ENCODE data around the gene CDH15. TPM values are rescaled to one million over a fixed set of nuclear protein-coding genes. Genes with fewer than 3 reads are reported as not detected.
"Not testable (repeated sequence)": the region's sequence is repeated elsewhere in the genome, so short reads cannot be mapped to it uniquely, and the experiment has no call there.

The CDH15 gene
- total RNA-seq, 2 donors from 2014 or later, result 0.12 TPM; not detected in 1

GRCh38 chr16:89165681-89165979 lies 5.9 kb upstream of the CDH15 start:
- not testable (repeated sequence) for H3K36me3 Mint-ChIP-seq (ENCODE audit: low read depth); H3K4me1 Mint-ChIP-seq; H3K27ac Mint-ChIP-seq; DNase-seq; H3K9me3 ChIP-seq (ENCODE audit: control insufficient read depth, low read length, poor library complexity, severe bottlenecking); H3K4me3 Mint-ChIP-seq; H3K27me3 Mint-ChIP-seq; ATAC-seq

- no peaks in the 10 kb centered on the region for H3K9me3 ChIP-seq (ENCODE audit: control insufficient read depth, low read length, poor library complexity, severe bottlenecking)
- Mint-ChIP-seq H3K4me3 (no peak overlapping the region), H3K4me1 (peaks cover 7% of the 10 kb centered on the region), H3K27me3 (no peaks in the 10 kb centered on the region), H3K27ac (no peak overlapping the region), H3K36me3 (ENCODE audit: low read depth) (no peaks in the 10 kb centered on the region)
- no peak for ATAC-seq
- DNase-seq, result no peak
These were observed 4.7 kb upstream of the CDH15 start for GRCh38 chr16:89166696-89167424.

GRCh38 chr16:89167425-89167941 lies 4.1 kb upstream of the CDH15 start:
- H3K4me1 Mint-ChIP-seq, result peaks cover 8% of the 10 kb centered on the region
- peak; percentile 22 for ATAC-seq
- peak; percentile 69 to 91 (median 79) for DNase-seq
- no peaks in the 10 kb centered on the region for H3K36me3 Mint-ChIP-seq (ENCODE audit: low read depth)
- H3K4me3 Mint-ChIP-seq, result no peak overlapping the region
- H3K27me3 Mint-ChIP-seq, result no peaks in the 10 kb centered on the region
- H3K9me3 ChIP-seq (ENCODE audit: control insufficient read depth, low read length, poor library complexity, severe bottlenecking), result no peaks in the 10 kb centered on the region
- H3K27ac Mint-ChIP-seq, result no peak overlapping the region

- Mint-ChIP-seq H3K4me1 (peaks cover 9% of the 10 kb centered on the region), H3K4me3 (no peak overlapping the region), H3K27me3 (no peaks in the 10 kb centered on the region), H3K27ac (no peak overlapping the region), H3K36me3 (ENCODE audit: low read depth) (no peaks in the 10 kb centered on the region)
- DNase-seq, result no peak
- H3K9me3 ChIP-seq (ENCODE audit: control insufficient read depth, low read length, poor library complexity, severe bottlenecking), result no peaks in the 10 kb centered on the region
- ATAC-seq, result no peak
These were observed 3.0 kb upstream of the CDH15 start for GRCh38 chr16:89168381-89169189.

GRCh38 chr16:89169778-89170177 lies 1.8 kb upstream of the CDH15 start:
- Mint-ChIP-seq H3K4me3 (no peak overlapping the region), H3K27ac (no peak overlapping the region), H3K36me3 (ENCODE audit: low read depth) (no peaks in the 10 kb centered on the region), H3K4me1 (peaks cover 9% of the 10 kb centered on the region), H3K27me3 (no peaks in the 10 kb centered on the region)
- ATAC-seq (no peak), DNase-seq (no peak)
- H3K9me3 ChIP-seq (ENCODE audit: control insufficient read depth, low read length, poor library complexity, severe bottlenecking), result no peaks in the 10 kb centered on the region

GRCh38 chr16:89170346-89171215 lies 967 bp upstream of the CDH15 start:
- no peaks in the 10 kb centered on the region for H3K9me3 ChIP-seq (ENCODE audit: control insufficient read depth, low read length, poor library complexity, severe bottlenecking)
- no peak overlapping the region for H3K27ac Mint-ChIP-seq
- H3K36me3 Mint-ChIP-seq (ENCODE audit: low read depth), result no peaks in the 10 kb centered on the region
- H3K27me3 Mint-ChIP-seq, result no peaks in the 10 kb centered on the region
- peak overlapping the region; percentile 88 for H3K4me3 Mint-ChIP-seq
- DNase-seq (no peak), ATAC-seq (no peak)
- H3K4me1 Mint-ChIP-seq, result peaks cover 11% of the 10 kb centered on the region

GRCh38 chr16:89172171-89172527 lies 601 bp downstream of the CDH15 start:
- Mint-ChIP-seq H3K4me1 (peaks cover 9% of the 10 kb centered on the region), H3K27me3 (no peaks in the 10 kb centered on the region), H3K27ac (no peak overlapping the region), H3K4me3 (no peak overlapping the region), H3K36me3 (ENCODE audit: low read depth) (no peaks in the 10 kb centered on the region)
- H3K9me3 ChIP-seq (ENCODE audit: control insufficient read depth, low read length, poor library complexity, severe bottlenecking), result no peaks in the 10 kb centered on the region
- DNase-seq (no peak), ATAC-seq (no peak)

GRCh38 chr16:89172528-89173173 lies 1.1 kb downstream of the CDH15 start:
- ATAC-seq (no peak), DNase-seq (no peak)
- Mint-ChIP-seq H3K36me3 (ENCODE audit: low read depth) (no peaks in the 10 kb centered on the region), H3K27ac (no peak overlapping the region), H3K4me1 (peaks cover 9% of the 10 kb centered on the region), H3K4me3 (peak overlapping the region; percentile 57), H3K27me3 (no peaks in the 10 kb centered on the region)
- H3K9me3 ChIP-seq (ENCODE audit: control insufficient read depth, low read length, poor library complexity, severe bottlenecking), result no peaks in the 10 kb centered on the region

GRCh38 chr16:89173174-89173921 lies 1.8 kb downstream of the CDH15 start:
- H3K36me3 Mint-ChIP-seq (ENCODE audit: low read depth), result no peaks in the 10 kb centered on the region
- no peaks in the 10 kb centered on the region for H3K27me3 Mint-ChIP-seq
- H3K9me3 ChIP-seq (ENCODE audit: control insufficient read depth, low read length, poor library complexity, severe bottlenecking), result no peaks in the 10 kb centered on the region
- ATAC-seq (no peak), DNase-seq (no peak)
- peak overlapping the region; percentile 59 for H3K27ac Mint-ChIP-seq
- peaks cover 9% of the 10 kb centered on the region for H3K4me1 Mint-ChIP-seq
- no peak overlapping the region for H3K4me3 Mint-ChIP-seq

GRCh38 chr16:89174055-89174827 lies 2.7 kb downstream of the CDH15 start:
- no peak overlapping the region for H3K4me3 Mint-ChIP-seq
- H3K27me3 Mint-ChIP-seq, result no peaks in the 10 kb centered on the region
- no peak for DNase-seq
- peaks cover 9% of the 10 kb centered on the region for H3K4me1 Mint-ChIP-seq
- no peaks in the 10 kb centered on the region for H3K9me3 ChIP-seq (ENCODE audit: control insufficient read depth, low read length, poor library complexity, severe bottlenecking)
- no peak for ATAC-seq
- peak overlapping the region; percentile 59 for H3K27ac Mint-ChIP-seq
- H3K36me3 Mint-ChIP-seq (ENCODE audit: low read depth), result no peaks in the 10 kb centered on the region

- no peaks in the 10 kb centered on the region for H3K9me3 ChIP-seq (ENCODE audit: control insufficient read depth, low read length, poor library complexity, severe bottlenecking)
- no peak overlapping the region for H3K4me3 Mint-ChIP-seq
- no peaks in the 10 kb centered on the region for H3K36me3 Mint-ChIP-seq (ENCODE audit: low read depth)
- H3K27ac Mint-ChIP-seq, result no peak overlapping the region
- ATAC-seq (no peak), DNase-seq (no peak)
- H3K4me1 Mint-ChIP-seq, result peaks cover 9% of the 10 kb centered on the region
- H3K27me3 Mint-ChIP-seq, result no peaks in the 10 kb centered on the region
These were observed 3.3 kb downstream of the CDH15 start for GRCh38 chr16:89174877-89175276.

Data from T-helper 17 cell (primary cell).